HPDE6-E6E7 (cell line): Measurements from ENCODE around the gene CR1L.
"Not testable (repeated sequence)": the region's sequence is repeated elsewhere in the genome, so short reads cannot be mapped to it uniquely, and the experiment has no call there.

Source experiments
- DNase-seq: peaks from one replicate; pipeline ENCODE4 v3.0.0; 2011; ENCODE audit warnings: missing footprints; ENCODE audit errors: extremely low spot score

CR1L gene

DNA sequence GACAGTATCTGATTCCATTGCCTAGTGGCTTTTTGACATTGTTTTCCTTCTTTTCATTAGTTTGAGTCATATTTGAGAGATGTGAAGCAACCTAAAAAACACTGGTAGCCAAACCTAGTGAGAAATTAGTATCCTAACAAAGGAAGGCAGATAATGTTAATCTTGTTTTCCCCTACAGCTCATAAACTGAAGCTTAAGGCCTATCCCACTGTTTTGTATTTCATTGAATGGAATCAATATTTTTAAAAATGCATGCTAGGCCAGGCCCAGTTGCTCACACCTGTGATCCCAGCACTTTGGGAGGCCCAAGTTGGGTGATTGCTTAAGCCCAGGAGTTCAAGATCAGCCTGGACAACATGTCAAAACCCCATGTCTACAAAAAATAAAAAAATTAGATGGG lies 1.2 kb downstream of the CR1L start:
- no peak for DNase-seq

- DNase-seq, result no peak
Observed at GRCh38 chr1:207646944-207647579, 2.1 kb downstream of the CR1L start.

- DNase-seq, result no peak
Observed at GRCh38 chr1:207647671-207648333, 2.9 kb downstream of the CR1L start.

- no peak for DNase-seq
Observed at GRCh38 chr1:207648334-207649209, 3.6 kb downstream of the CR1L start.

- no peak for DNase-seq
Observed at GRCh38 chr1:207649210-207649753, 4.3 kb downstream of the CR1L start.

- DNase-seq, result no peak
Observed at GRCh38 chr1:207649865-207650580, 5.1 kb downstream of the CR1L start.

DNA sequence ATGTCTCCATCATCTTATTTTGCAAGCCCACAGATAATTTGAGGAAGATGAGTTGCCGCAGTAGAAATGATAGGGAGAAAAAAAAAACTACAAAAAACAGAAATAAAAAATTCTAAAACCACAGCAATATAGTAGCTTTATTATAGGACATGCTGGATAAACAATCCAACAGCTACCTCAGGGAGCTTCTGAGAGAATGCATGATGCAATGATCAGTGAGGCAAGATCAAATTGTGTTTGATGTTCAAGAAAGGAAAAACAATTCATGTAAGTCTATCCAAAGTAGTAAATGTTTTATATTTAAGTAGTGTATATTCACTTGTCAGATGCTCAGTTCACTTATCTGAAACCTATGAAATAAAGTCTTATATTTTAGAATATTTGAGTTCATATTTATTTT lies 6.7 kb downstream of the CR1L start:
- no peak for DNase-seq

DNA sequence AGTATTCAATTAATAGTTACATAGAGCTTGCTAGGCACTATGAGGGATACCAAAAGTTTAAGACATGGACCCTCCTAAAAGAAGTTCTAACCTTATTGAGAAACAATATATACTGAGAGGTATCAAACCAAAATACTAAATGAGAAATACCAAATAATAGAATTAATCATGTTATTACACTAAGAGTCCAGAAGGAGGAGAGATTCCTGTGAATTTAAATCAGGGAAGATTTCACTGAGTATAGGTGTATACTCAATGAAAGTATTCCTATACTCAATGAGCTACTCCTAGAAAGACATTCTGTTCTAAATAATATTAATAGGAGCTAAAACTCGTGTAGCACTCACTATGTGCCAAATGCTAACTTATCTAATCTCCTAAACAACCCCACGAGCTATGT lies 9.4 kb downstream of the CR1L start:
- DNase-seq, result no peak

GRCh38 chr1:207658408-207658807 lies 13.5 kb downstream of the CR1L start:
- no peak for DNase-seq

GRCh38 chr1:207658904-207659485 lies 14.1 kb downstream of the CR1L start:
- no peak for DNase-seq

DNA sequence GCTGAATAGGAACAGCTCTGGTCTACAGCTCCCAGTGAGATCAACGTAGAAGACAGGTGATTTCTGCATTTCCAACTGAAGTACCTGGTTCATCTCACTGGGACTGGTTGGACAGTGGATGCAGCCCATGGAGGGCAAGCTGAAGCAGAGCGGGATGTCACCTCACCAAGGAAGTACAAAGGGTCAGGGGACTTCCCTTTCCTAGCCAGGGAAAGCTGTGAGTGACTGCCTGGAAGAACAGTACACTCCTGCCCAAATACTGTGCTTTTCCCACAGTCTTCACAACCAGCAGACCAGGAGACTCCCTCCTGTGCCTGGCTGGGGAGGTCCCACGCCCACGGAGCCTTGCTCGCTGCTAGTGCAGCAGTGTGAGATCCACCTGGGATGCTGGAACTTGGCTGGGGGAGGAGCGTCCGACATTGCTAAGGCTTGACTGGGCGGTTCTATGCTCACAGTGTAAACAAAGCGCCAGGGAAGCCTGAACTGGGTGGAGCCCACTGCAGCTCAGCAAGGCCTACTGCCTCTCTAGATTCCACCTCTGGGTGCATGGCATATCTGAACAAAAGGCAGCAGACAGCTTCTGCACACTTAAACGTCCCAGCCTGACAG lies 14.7 kb downstream of the CR1L start:
- no peak for DNase-seq

- not testable (repeated sequence) for DNase-seq
Observed at GRCh38 chr1:207661420-207661819, 16.5 kb downstream of the CR1L start.

DNA sequence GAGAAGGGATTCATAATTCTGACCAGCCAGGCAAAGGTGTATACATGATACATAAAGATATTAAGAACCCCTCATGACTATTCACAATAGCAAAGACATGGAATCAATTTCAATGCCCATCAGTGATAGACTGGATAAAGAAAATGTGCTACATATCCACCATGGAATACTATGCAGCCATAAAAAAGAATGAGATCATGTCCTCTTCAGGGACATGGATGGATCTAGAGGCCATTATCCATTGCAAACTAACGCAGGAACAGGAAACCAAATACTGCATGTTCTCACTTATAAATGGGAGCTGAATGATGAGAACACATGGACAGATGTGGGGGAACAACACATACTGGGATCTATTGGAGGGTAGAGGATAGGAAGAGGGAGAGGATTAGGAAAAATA lies 21.4 kb downstream of the CR1L start:
- DNase-seq, result no peak

GRCh38 chr1:207669528-207670009 lies 24.6 kb downstream of the CR1L start:
- no peak for DNase-seq

DNA sequence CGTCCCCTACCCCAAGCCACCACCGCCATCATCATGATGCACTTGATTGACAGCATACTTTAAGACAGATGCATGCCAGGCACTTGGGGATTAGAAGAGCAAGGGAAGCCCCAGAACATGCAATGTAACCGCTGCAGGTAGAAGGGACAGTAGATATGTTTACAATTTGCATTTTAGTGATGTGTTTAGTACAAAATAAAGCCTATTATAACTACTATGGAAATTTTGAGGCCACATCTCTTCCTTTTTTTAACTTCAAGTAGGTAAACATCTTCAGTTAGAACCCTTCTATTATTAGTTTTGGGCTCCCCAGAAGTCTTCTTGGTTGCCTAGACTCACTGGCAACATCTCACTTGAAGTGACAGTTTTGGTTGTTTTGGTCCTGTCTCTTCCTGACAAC lies 25.3 kb downstream of the CR1L start:
- no peak for DNase-seq

GRCh38 chr1:207670997-207671396 lies 26.1 kb downstream of the CR1L start:
- no peak for DNase-seq

- peak; percentile 40 for DNase-seq
Observed at GRCh38 chr1:207672522-207673130, 27.7 kb downstream of the CR1L start.

- DNase-seq, result no peak
Observed at GRCh38 chr1:207673399-207673798, 28.5 kb downstream of the CR1L start.

GRCh38 chr1:207676153-207676552 lies 31.2 kb downstream of the CR1L start:
- no peak for DNase-seq
